Lung (tissue), 12 donors: ENCODE data around the gene GID4. TPM values are rescaled to one million over a fixed set of nuclear protein-coding genes. Genes with fewer than 3 reads are reported as not detected.

ENCODE experiments used
- ATAC-seq: fragments of 200-7000 bp; cut with Tn5 transposase; one replicate; pipeline ENCODE4 v1.9.1; 2020; ENCODE audit warnings: moderate number of reproducible peaks; ENCODE audit not compliant: insufficient read depth, low FRiP score
- DNase-seq, 3 donors: peaks; one replicate each; pipeline ENCODE4 v3.0.0-alpha.2; 2013 to 2017
- H3K27ac ChIP-seq, 2 donors: one replicate each; pipeline ENCODE4 v1.5.1; 2013; ENCODE audit warnings: mild to moderate bottlenecking in 2 of 2, moderate library complexity in 2 of 2, control low read depth in 1 of 2, inconsistent platforms in 1 of 2, low read depth in 1 of 2, low read length in 1 of 2
- H3K27me3 ChIP-seq, 3 donors: one replicate each; pipeline ENCODE4 v1.5.1; 2013; ENCODE audit warnings: low read length in 2 of 3; ENCODE audit not compliant: control insufficient read depth in 3 of 3, insufficient read depth in 3 of 3
- H3K36me3 ChIP-seq, 4 donors: one replicate each; pipeline ENCODE4 v1.5.1; 2013; ENCODE audit warnings: low read length in 4 of 4, mild to moderate bottlenecking in 1 of 4, moderate library complexity in 1 of 4; ENCODE audit not compliant: control insufficient read depth in 4 of 4, insufficient read depth in 4 of 4
- H3K4me1 ChIP-seq, 5 donors: one replicate each; pipeline ENCODE4 v1.5.1; 2013; ENCODE audit warnings: low read length in 5 of 5, mild to moderate bottlenecking in 2 of 5, moderate library complexity in 1 of 5; ENCODE audit not compliant: control insufficient read depth in 5 of 5, insufficient read depth in 5 of 5
- H3K4me3 ChIP-seq: one replicate; pipeline ENCODE4 v1.5.1; 2013; ENCODE audit warnings: mild to moderate bottlenecking, control low read depth, moderate library complexity
- H3K9ac ChIP-seq, 2 donors: one replicate each; pipeline ENCODE4 v1.5.1; 2013; ENCODE audit warnings: low read length in 2 of 2, control low read depth in 1 of 2; ENCODE audit not compliant: insufficient read depth in 1 of 2
- H3K9me3 ChIP-seq, 4 donors: one replicate each; pipeline ENCODE4 v1.5.1; 2013; ENCODE audit warnings: low read length in 3 of 4, mild to moderate bottlenecking in 1 of 4, moderate library complexity in 1 of 4; ENCODE audit not compliant: control insufficient read depth in 4 of 4, insufficient read depth in 3 of 4
- CTCF ChIP-seq: IDR thresholded peaks from 2 replicates; pipeline ENCODE4 v1.5.1; 2012; ENCODE audit warnings: mild to moderate bottlenecking; ENCODE audit errors: control extremely low read depth, extremely low read depth
- WGBS, 2 donors: extraction: QIAGEN DNeasy Blood & Tissue Kit; methylation state at CpG; one replicate each; pipeline ENCODE4 v1.1.7; 2013; 5-methylcytosine and 5-hydroxymethylcytosine counted together
- polyA plus RNA-seq, 2 donors: library from polyadenylated mRNA; stranded (reverse); fragments of 200-250 nt; gene quantifications; one replicate each; pipeline ENCODE4 v1.2.1, GENCODE V29; 2013
- total RNA-seq, 2 donors: library from RNA; depleted of rRNA in 1 of 2; stranded (reverse); fragments of >200 nt in 1 of 2; gene quantifications; one replicate each; pipeline ENCODE4 v1.2.1, GENCODE V29; 2014 to 2021
- donor health status: control.
- donor health status: control.
- donor health status: Bipolar disorder and iron deficiency.
- donor health status: healthy.
- donor health status: DM: yes; HTN: yes; CAD: no.

GID4 gene
- total and polyA plus RNA-seq, 4 donors = 3.9 to 7.2 (median 5.3) TPM

- ATAC-seq (no peak), DNase-seq (no peak)
- H3K36me3 ChIP-seq = peaks cover 0 to 3% (median 0%) of the 10 kb centered on the region in 4 donors
- WGBS, 2 donors = 36 to 59% methylated on average over 6 of the region's 6 CpGs
- H3K27me3 ChIP-seq = no peaks in the 10 kb centered on the region
- H3K27ac ChIP-seq = peak overlapping the region in 1 of 2 donors; percentile 52
- no peak overlapping the region for H3K4me3 ChIP-seq
- H3K9me3 ChIP-seq = no peaks in the 10 kb centered on the region
- H3K4me1 ChIP-seq = peaks cover 6 to 28% (median 16%) of the 10 kb centered on the region in 5 donors
- no peak overlapping the region for H3K9ac ChIP-seq
- no peak for TF ChIP-seq CTCF
Observed at GRCh38 chr17:18037486-18037885, 1.7 kb upstream of the GID4 start.

DNA sequence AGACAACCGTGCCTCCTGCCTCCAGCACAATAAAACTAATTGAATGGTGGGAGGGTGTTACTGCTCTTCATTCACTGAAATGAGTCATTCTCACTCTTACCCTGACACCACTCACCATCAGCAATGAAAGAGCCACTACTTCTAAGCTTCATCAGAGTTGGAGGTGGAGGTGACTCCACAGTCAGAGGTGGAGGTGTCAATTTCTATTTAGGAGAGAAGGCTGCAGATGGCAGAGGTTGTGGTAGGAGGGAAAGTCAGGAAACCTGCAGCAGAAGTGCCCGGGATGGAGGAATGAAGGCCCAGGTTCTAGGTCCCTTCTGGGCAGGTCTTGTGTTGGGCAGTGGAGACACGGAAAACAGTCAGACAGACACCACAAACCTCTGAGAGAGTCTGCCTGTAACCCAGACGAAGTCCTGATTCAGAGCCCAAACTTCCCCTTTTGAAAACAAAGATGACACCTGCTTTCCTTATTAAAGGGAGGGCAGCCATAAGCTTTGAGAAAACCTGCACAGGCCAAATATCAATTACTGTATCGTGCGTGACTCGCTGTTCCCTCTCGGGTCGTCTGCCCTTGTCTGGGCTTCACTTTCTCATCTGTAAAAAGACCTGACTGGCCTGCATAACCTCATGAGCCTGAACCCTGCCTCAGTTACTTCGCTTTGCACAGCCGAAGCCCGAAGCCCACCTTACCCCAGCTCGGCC, 908 bp upstream of the GID4 start:
- ATAC-seq = no peak
- peak overlapping the region; percentile 98 for H3K4me3 ChIP-seq
- 4 to 7% methylated on average over 13 of the region's 13 CpGs for WGBS, 2 donors
- peaks cover 0 to 3% (median 0%) of the 10 kb centered on the region in 4 donors for H3K36me3 ChIP-seq
- no peak for TF ChIP-seq CTCF
- H3K27ac ChIP-seq = peak overlapping the region; percentile 69 to 90
- H3K4me1 ChIP-seq = peaks cover 6 to 28% (median 15%) of the 10 kb centered on the region in 5 donors
- DNase-seq = no peak
- H3K9ac ChIP-seq = peak overlapping the region; percentile 60 to 71
- no peaks in the 10 kb centered on the region for H3K9me3 ChIP-seq
- H3K27me3 ChIP-seq = no peaks in the 10 kb centered on the region

DNA sequence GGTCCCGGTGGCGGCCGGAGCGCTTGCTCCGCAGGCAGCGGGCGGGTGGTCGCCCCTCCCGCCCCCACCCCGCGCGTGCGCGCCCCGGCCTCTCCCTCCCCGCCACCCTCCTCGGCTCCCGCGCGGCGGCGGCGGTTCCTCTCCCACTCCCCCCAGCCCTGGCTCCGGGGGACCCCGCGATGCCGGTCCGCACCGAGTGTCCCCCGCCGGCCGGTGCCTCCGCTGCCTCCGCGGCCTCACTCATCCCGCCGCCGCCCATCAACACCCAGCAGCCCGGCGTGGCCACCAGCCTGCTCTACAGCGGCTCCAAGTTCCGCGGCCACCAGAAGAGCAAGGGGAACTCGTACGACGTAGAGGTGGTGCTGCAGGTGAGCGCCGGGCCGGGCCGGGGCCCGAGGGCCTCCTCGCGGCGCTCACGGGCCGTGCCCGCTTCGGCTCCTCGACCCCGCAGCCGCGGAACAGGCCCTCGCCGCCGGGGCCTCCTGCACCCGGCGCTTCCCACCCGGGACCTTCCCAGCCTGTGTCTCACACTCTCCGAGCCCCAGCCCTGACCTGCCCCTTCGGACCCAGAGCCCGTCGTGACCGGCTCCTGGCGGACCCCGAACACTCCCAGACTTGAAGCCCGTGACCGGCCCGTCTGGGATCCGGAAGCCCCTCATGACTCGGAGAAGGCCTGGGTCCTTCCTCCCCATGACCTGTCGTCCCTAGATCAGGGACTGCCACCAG, 490 bp downstream of the GID4 start:
- ATAC-seq (peak; percentile 30), DNase-seq (peak in 1 of 3 donors; percentile 14)
- H3K36me3 ChIP-seq = peaks cover 0 to 4% (median 1%) of the 10 kb centered on the region in 4 donors
- no peak for TF ChIP-seq CTCF
- H3K27me3 ChIP-seq = no peaks in the 10 kb centered on the region
- peak overlapping the region; percentile 5 to 46 for H3K9ac ChIP-seq
- H3K4me3 ChIP-seq = peak overlapping the region; percentile 87
- WGBS, 2 donors = 0 to 1% methylated on average over 43 to 81 of the region's 81 CpGs
- H3K27ac ChIP-seq = peak overlapping the region; percentile 58 to 85
- no peaks in the 10 kb centered on the region for H3K9me3 ChIP-seq
- H3K4me1 ChIP-seq = peaks cover 6 to 28% (median 15%) of the 10 kb centered on the region in 5 donors
